Esophagus squamous epithelium (tissue), 4 donors: ENCODE measurements around the gene ADAM23.

Experiments used
- CTCF ChIP-seq, 6 experiments: fragments of 450-650 bp in 4 of 6; fragments of 200-600 bp in 2 of 6; sonication (generic) in 2 of 6; IDR thresholded peaks; one replicate each; pipeline ENCODE4 v1.5.1; 2016 to 2019; ENCODE audit warnings: antibody characterized with exemption in 6 of 6, mild to moderate bottlenecking in 4 of 6, moderate library complexity in 4 of 6
- POLR2A ChIP-seq, 4 donors: fragments of 450-650 bp; IDR thresholded peaks; one replicate each; pipeline ENCODE4 v1.6.1; 2017; ENCODE audit warnings: antibody characterized with exemption in 4 of 4, mild to moderate bottlenecking in 4 of 4, moderate library complexity in 3 of 4

- TF ChIP-seq CTCF (IDR thresholded peaks at IDR 0.05), result no peak
- TF ChIP-seq POLR2A (IDR thresholded peaks at IDR 0.05), result no peak
Observed at GRCh38 chr2:206471524-206472062, 28.3 kb downstream of the ADAM23 start.
